Chondrocyte (in vitro differentiated cells): ENCODE results near the gene PPDPF. TPM values are rescaled to one million over a fixed set of nuclear protein-coding genes. Genes with fewer than 3 reads are reported as not detected.

Source experiments
- DNase-seq: peaks from one replicate; pipeline ENCODE4 v3.0.0; 2021; ENCODE audit warnings: mixed read lengths, low spot score
- H3K27ac Mint-ChIP-seq: one replicate; pipeline ENCODE4 v1.8.0; 2021; ENCODE audit warnings: mild to moderate bottlenecking, moderate library complexity, mixed read lengths; ENCODE audit not compliant: unreplicated experiment
- H3K27me3 Mint-ChIP-seq: 2 replicates; pipeline ENCODE4 v1.8.0; 2021; ENCODE audit warnings: low read depth, mixed read lengths
- H3K36me3 Mint-ChIP-seq: 2 replicates; pipeline ENCODE4 v1.8.0; 2021; ENCODE audit warnings: low read depth, mixed read lengths
- H3K4me1 Mint-ChIP-seq: 2 replicates; pipeline ENCODE4 v1.8.0; 2021; ENCODE audit warnings: low read depth, mild to moderate bottlenecking, mixed read lengths
- H3K4me3 Mint-ChIP-seq: one replicate; pipeline ENCODE4 v1.8.0; 2021; ENCODE audit warnings: mild to moderate bottlenecking, moderate library complexity, mixed read lengths; ENCODE audit not compliant: unreplicated experiment
- H3K9me3 Mint-ChIP-seq: 2 replicates; pipeline ENCODE4 v1.8.0; 2021; ENCODE audit warnings: low read depth, mixed read lengths
- long read RNA-seq: library from polyadenylated mRNA; stranded (forward); transcript quantifications from one replicate; pipeline ENCODE4 v2.0.0, GENCODE V29; 2021
- total RNA-seq: library from RNA; stranded (reverse); gene quantifications from 3 replicates; pipeline ENCODE4 v1.2.1, GENCODE V29; 2021
- TF ChIP-seq, protein P1 (sequence below): fragments of 200-600 bp; sonication (generic); IDR thresholded peaks from 2 replicates; pipeline ENCODE4 v1.5.0; 2021; ENCODE audit warnings: antibody characterized with exemption, mild to moderate bottlenecking, moderate library complexity

The PPDPF gene, protein sequence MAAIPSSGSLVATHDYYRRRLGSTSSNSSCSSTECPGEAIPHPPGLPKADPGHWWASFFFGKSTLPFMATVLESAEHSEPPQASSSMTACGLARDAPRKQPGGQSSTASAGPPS
- 245 to 268 TPM (median 261 TPM) in 3 replicates for total RNA-seq
- long read RNA-seq, transcript PPDPF-202 (4 exons, 868 nt) = major isoform, 106 of 116 reads
- long read RNA-seq, partial matches to known transcripts = 4 of 116 reads
- long read RNA-seq, other reads (novel, unspliced or antisense) = 3 of 116 reads

DNA sequence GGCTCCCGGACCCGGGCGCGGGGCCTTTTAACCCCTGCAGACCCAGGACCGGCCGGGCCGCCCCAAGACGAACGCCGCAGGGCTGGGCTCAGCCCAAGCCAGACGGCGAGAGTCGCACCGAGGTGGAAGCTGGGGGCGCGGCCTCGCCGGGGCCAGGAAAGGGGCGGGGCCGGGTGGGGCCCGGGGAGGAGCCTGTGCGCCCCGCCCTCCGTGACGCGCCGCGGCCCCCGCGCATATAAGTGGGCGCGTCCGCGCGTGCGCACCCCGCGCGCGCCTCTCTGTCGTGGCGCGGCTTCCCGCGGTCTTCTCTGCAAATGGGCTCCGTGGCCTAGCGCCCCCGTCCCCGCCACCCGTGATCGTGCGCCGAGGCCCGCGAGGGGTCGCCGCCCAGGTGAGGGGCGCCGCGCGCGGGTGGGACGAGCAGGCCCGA, at the start of gene PPDPF:
PPDPF (plus strand) TSS at position 262 of the 430 bp plus-strand sequence. CDS start 544 bp downstream, outside the sequence.
- H3K27ac Mint-ChIP-seq = peak within 1 kb of the TSS; percentile 79
- no peaks in the 10 kb centered on the region for H3K9me3 Mint-ChIP-seq
- H3K36me3 Mint-ChIP-seq = peaks cover 7% of the 10 kb centered on the region
- TF ChIP-seq, protein P1, sequence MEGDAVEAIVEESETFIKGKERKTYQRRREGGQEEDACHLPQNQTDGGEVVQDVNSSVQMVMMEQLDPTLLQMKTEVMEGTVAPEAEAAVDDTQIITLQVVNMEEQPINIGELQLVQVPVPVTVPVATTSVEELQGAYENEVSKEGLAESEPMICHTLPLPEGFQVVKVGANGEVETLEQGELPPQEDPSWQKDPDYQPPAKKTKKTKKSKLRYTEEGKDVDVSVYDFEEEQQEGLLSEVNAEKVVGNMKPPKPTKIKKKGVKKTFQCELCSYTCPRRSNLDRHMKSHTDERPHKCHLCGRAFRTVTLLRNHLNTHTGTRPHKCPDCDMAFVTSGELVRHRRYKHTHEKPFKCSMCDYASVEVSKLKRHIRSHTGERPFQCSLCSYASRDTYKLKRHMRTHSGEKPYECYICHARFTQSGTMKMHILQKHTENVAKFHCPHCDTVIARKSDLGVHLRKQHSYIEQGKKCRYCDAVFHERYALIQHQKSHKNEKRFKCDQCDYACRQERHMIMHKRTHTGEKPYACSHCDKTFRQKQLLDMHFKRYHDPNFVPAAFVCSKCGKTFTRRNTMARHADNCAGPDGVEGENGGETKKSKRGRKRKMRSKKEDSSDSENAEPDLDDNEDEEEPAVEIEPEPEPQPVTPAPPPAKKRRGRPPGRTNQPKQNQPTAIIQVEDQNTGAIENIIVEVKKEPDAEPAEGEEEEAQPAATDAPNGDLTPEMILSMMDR = no peak
- H3K4me3 Mint-ChIP-seq = peak within 1 kb of the TSS; percentile 90
- DNase-seq = no peak
- H3K27me3 Mint-ChIP-seq = no peaks in the 10 kb centered on the region
- H3K4me1 Mint-ChIP-seq = peaks cover 21% of the 10 kb centered on the region

DNA sequence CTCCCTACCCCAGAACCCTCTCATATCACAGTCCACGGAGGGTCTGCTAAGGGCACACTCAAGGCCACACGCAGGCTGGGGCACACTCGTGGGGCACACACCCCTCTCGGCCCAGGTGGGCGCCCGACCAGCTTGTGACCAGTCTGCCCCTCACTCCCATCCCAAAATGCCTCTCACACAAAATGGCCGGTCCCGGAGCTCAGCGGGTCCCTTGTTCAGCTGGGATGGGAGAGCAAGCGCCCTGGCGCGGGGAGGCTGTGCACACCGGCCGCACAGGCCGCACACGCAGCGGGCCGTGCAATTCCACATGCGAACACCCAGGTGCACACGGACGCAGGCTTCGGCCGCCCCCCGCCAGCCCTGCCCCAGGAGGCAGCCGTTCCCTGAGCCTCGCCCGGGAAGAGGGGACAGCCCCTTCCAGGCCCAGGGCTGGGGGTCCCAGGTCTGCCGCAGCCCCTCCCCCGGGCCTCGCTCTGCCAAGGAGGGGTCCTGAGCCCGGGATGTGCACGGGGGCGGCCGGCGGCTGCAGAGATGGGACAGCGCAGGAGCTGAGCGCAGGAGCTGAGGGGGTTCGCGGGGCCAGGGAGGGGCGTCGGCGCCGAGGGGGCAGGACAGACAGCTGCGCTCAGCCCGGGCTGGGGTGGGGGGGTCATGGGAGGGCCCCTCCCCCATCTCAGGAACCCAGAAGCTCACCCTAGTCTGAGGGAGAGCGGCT, 49.4 kb upstream of the PPDPF start:
- Mint-ChIP-seq H3K36me3 (no peaks in the 10 kb centered on the region), H3K4me3 (no peak overlapping the region), H3K27ac (no peak overlapping the region), H3K9me3 (no peaks in the 10 kb centered on the region), H3K4me1 (no peaks in the 10 kb centered on the region), H3K27me3 (peaks cover 39% of the 10 kb centered on the region)
- DNase-seq = no peak
- TF ChIP-seq, protein P1 = no peak

DNA sequence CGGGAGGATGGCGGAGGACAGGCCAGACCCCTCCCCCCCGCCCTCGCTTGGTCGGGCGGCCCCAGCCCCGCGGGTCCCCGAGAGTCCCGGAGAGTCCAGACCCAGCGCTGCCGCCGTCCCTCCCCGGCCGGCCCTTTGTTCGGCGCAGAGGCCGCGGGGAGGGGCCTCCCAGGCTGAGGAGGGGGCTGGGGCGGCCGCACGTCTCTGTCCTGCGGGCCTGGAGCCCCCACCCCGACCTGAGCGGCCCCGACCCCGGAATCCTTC, 48.9 kb upstream of the PPDPF start:
- no peak overlapping the region for H3K27ac Mint-ChIP-seq
- no peak overlapping the region for H3K4me3 Mint-ChIP-seq
- no peaks in the 10 kb centered on the region for H3K36me3 Mint-ChIP-seq
- DNase-seq = no peak
- no peaks in the 10 kb centered on the region for H3K9me3 Mint-ChIP-seq
- TF ChIP-seq, protein P1 = no peak
- peaks cover 37% of the 10 kb centered on the region for H3K27me3 Mint-ChIP-seq
- no peaks in the 10 kb centered on the region for H3K4me1 Mint-ChIP-seq

DNA sequence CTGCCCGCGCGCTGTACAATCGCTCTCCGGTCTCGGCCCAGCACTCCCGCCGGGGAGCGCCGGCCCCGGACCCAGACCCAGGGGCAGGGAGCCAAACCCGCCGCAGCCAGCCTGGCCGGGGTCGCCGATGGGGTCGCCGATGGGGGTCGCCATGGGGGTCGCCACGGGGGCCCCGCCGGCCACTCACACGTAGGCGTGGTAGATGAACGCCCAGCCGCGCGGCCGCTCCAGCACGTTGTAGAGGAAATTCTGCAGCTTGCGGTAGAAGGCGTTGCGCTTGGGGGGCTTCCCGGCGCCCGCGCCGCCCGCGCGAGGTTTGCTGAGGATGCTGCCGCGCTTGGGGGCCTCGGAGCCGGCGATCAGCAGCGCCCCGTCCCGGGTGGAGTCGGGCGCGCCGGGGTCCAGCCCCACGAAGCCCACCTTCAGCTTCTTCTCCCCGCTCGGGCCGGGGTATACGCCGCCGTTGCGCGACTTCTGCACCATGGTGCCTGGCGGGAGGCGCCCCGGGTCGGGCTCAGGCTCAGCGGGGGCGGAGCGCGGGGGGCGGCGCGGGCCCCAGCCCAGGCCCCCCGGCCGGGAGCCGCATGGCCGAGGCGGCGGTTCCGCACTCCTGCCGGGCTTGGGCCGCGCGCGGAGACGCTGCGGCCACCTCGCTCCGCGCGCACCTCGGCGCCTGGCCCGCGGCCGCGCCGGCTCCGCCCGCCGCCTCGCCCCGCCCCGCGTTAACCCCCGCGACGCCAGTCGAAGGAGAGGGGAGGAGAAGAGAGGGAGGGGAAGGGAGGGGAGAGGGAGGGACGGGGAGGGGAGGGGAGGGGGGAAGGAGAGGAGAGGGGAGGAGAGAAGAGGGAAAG, 48.4 kb upstream of the PPDPF start, which contains the start of gene KCNQ2:
KCNQ2 (minus strand) TSS at position 675 of the 851 bp plus-strand sequence; CDS start at position 483, 192 bp downstream.
- H3K4me1 Mint-ChIP-seq = no peaks in the 10 kb centered on the region
- no peak for DNase-seq
- peaks cover 35% of the 10 kb centered on the region for H3K27me3 Mint-ChIP-seq
- H3K9me3 Mint-ChIP-seq = no peaks in the 10 kb centered on the region
- H3K27ac Mint-ChIP-seq = no peak within 1 kb of the TSS
- no peaks in the 10 kb centered on the region for H3K36me3 Mint-ChIP-seq
- TF ChIP-seq, protein P1 = no peak
- no peak within 1 kb of the TSS for H3K4me3 Mint-ChIP-seq

DNA sequence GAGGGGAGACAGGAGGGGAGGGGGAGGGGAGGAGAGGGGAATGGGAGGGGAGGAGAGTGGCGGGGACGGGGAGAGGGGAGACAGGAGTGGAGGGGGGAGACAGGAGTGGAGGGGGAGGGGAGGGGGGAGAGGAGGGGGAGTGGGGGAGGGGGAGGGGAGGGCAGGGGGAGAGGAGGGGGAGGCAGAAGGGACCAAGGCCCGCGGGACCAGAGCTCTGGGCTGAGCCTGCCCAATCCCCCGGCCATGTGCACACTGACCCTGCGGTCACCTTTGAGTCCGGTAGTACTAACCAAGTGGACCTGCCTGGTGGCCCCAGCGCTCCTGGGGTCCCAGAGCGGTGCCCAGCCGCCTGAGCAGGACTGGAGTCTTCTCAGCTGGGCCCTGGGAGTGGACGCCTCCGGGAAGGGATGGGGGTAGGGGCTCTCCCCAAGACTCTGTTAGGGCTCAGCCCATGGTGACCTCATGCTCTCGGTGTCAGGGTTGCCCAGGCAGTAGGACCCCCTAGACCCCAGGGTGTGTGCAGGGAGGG, 47.6 kb upstream of the PPDPF start:
- H3K4me1 Mint-ChIP-seq = no peaks in the 10 kb centered on the region
- TF ChIP-seq, protein P1 = no peak
- H3K4me3 Mint-ChIP-seq = no peak overlapping the region
- no peaks in the 10 kb centered on the region for H3K9me3 Mint-ChIP-seq
- H3K27ac Mint-ChIP-seq = no peak overlapping the region
- peaks cover 36% of the 10 kb centered on the region for H3K27me3 Mint-ChIP-seq
- H3K36me3 Mint-ChIP-seq = no peaks in the 10 kb centered on the region
- DNase-seq = no peak
